COLO668 (cell line): Measurements from ENCODE around the gene OPHN1.
"Not testable (repeated sequence)": the region's sequence is repeated elsewhere in the genome, so short reads cannot be mapped to it uniquely, and the experiment has no call there.

Experiments used
- DNase-seq: peaks from one replicate; lab custom pipeline; 2025; ENCODE audit not compliant: unreplicated experiment; lab: John Stamatoyannopoulos, UW

The OPHN1 gene

GRCh38 chrX:68365341-68365740, 68.0 kb downstream of the OPHN1 start:
- no peak for DNase-seq

- no peak for DNase-seq
These were observed 69.3 kb downstream of the OPHN1 start for GRCh38 chrX:68363984-68364383.

GRCh38 chrX:68358679-68359078, 74.6 kb downstream of the OPHN1 start:
- DNase-seq, result no peak

- peak; percentile 1 for DNase-seq
These were observed 77.7 kb downstream of the OPHN1 start for GRCh38 chrX:68355629-68355920.

- DNase-seq, result no peak
These were observed 78.2 kb downstream of the OPHN1 start for GRCh38 chrX:68354879-68355628.

- DNase-seq, result no peak
These were observed 88.3 kb downstream of the OPHN1 start for GRCh38 chrX:68345025-68345424.

- no peak for DNase-seq
These were observed 89.7 kb downstream of the OPHN1 start for GRCh38 chrX:68343551-68343950.

- no peak for DNase-seq
These were observed 101.0 kb downstream of the OPHN1 start for GRCh38 chrX:68332201-68332731.

- DNase-seq, result not testable (repeated sequence)
These were observed 106.5 kb downstream of the OPHN1 start for GRCh38 chrX:68326841-68327240.

- no peak for DNase-seq
These were observed 125.5 kb downstream of the OPHN1 start for GRCh38 chrX:68307769-68308168.

GRCh38 chrX:68304602-68305001, 128.7 kb downstream of the OPHN1 start:
- no peak for DNase-seq

- DNase-seq, result no peak
These were observed 133.4 kb downstream of the OPHN1 start for GRCh38 chrX:68299898-68300297.

GRCh38 chrX:68292471-68292870, 140.8 kb downstream of the OPHN1 start:
- no peak for DNase-seq

- no peak for DNase-seq
These were observed 145.2 kb downstream of the OPHN1 start for GRCh38 chrX:68288127-68288526.

GRCh38 chrX:68287419-68287818, 145.9 kb downstream of the OPHN1 start:
- no peak for DNase-seq

- DNase-seq, result no peak
These were observed 146.3 kb downstream of the OPHN1 start for GRCh38 chrX:68286980-68287379.

- no peak for DNase-seq
These were observed 147.2 kb downstream of the OPHN1 start for GRCh38 chrX:68286076-68286475.

- no peak for DNase-seq
These were observed 148.9 kb downstream of the OPHN1 start for GRCh38 chrX:68284281-68284904.

- DNase-seq, result no peak
These were observed 159.4 kb downstream of the OPHN1 start for GRCh38 chrX:68273887-68274286.

GRCh38 chrX:68264793-68265192, 168.5 kb downstream of the OPHN1 start:
- not testable (repeated sequence) for DNase-seq

GRCh38 chrX:68261060-68261672, 172.1 kb downstream of the OPHN1 start:
- DNase-seq, result no peak

GRCh38 chrX:68256990-68257389, 176.3 kb downstream of the OPHN1 start:
- DNase-seq, result no peak
